Measurements from ENCODE around the gene SLCO2B1. TPM values are rescaled to one million over a fixed set of nuclear protein-coding genes. Genes with fewer than 3 reads are reported as not detected.
"Not testable (repeated sequence)": the region's sequence is repeated elsewhere in the genome, so short reads cannot be mapped to it uniquely, and the experiment has no call there.

The SLCO2B1 gene
- total RNA-seq, result not detected

GRCh38 chr11:75150879-75151278, at the start of gene SLCO2B1:
SLCO2B1 (plus strand) TSS chr11:75151107; CDS start chr11:75151382, 275 bp downstream.
- ChIA-PET CTCF (interaction anchor here (1.2 to 4.5 kb wide), 4 partner anchors 9 to 90 kb away, joined by 3 to 45 read pairs (median 6); partner anchors contain the start of gene TPBGL), POLR2A (no interaction called here)
- Mint-ChIP-seq H3K4me1 (ENCODE audit: low read depth) (peaks cover 4% of the 10 kb centered on the region), H3K27me3 (peaks cover 7% of the 10 kb centered on the region), H3K4me3 (no peak within 1 kb of the TSS), H3K27ac (no peak within 1 kb of the TSS), H3K9me3 (no peaks in the 10 kb centered on the region), H3K36me3 (no peaks in the 10 kb centered on the region)
- intact Hi-C loops (cut with micrococcal nuclease), result no loop called here
- DNase-seq, result no peak

- H3K9me3 Mint-ChIP-seq, result no peaks in the 10 kb centered on the region
- intact Hi-C loops (cut with micrococcal nuclease), result loop anchor here (2.0 to 5.0 kb wide), 2 partner anchors 41 to 174 kb away; no protein-coding TSS in a partner anchor
- CTCF ChIA-PET, result interaction anchor here (0.8 to 1.7 kb wide), 4 partner anchors 39 to 139 kb away, joined by 3 to 4 read pairs (median 4); partner anchors contain the start of gene TPBGL
- H3K36me3 Mint-ChIP-seq, result no peaks in the 10 kb centered on the region
- peaks cover 44% of the 10 kb centered on the region for H3K27me3 Mint-ChIP-seq
- peaks cover 24% of the 10 kb centered on the region for H3K4me1 Mint-ChIP-seq (ENCODE audit: low read depth)
- H3K27ac Mint-ChIP-seq, result no peak overlapping the region
- POLR2A ChIA-PET, result no interaction called here
- H3K4me3 Mint-ChIP-seq, result no peak overlapping the region
- no peak for DNase-seq
Observed at GRCh38 chr11:75101424-75102128, 49.3 kb upstream of the SLCO2B1 start.

- H3K36me3 Mint-ChIP-seq, result no peaks in the 10 kb centered on the region
- H3K4me1 Mint-ChIP-seq (ENCODE audit: low read depth), result peaks cover 24% of the 10 kb centered on the region
- peak overlapping the region; percentile 40 for H3K27ac Mint-ChIP-seq
- intact Hi-C loops (cut with micrococcal nuclease), result loop anchor here (5.0 kb wide), 1 partner anchor 176 kb away; no protein-coding TSS in a partner anchor
- ChIA-PET CTCF (interaction anchor here (0.7 to 1.9 kb wide), 4 partner anchors 26 to 101 kb away, joined by 3 to 6 read pairs (median 4); no protein-coding TSS in a partner anchor), POLR2A (interaction anchor here (1.2 kb wide), 1 partner anchor 171 kb away, joined by 3 read pairs; no protein-coding TSS in a partner anchor)
- peak; percentile 25 for DNase-seq
- H3K9me3 Mint-ChIP-seq, result no peaks in the 10 kb centered on the region
- H3K4me3 Mint-ChIP-seq, result no peak overlapping the region
- H3K27me3 Mint-ChIP-seq, result peaks cover 36% of the 10 kb centered on the region
Observed at GRCh38 chr11:75103380-75104026, 47.4 kb upstream of the SLCO2B1 start.

GRCh38 chr11:75105462-75105925, 45.4 kb upstream of the SLCO2B1 start:
- H3K4me3 Mint-ChIP-seq, result no peak overlapping the region
- H3K27me3 Mint-ChIP-seq, result peaks cover 31% of the 10 kb centered on the region
- peaks cover 2% of the 10 kb centered on the region for H3K9me3 Mint-ChIP-seq
- H3K27ac Mint-ChIP-seq, result no peak overlapping the region
- CTCF ChIA-PET, result interaction anchor here (1.7 to 2.0 kb wide), 2 partner anchors 35 to 38 kb away, joined by 4 to 5 read pairs; no protein-coding TSS in a partner anchor
- DNase-seq, result no peak
- H3K4me1 Mint-ChIP-seq (ENCODE audit: low read depth), result peaks cover 15% of the 10 kb centered on the region
- intact Hi-C loops (cut with micrococcal nuclease), result no loop called here
- no peaks in the 10 kb centered on the region for H3K36me3 Mint-ChIP-seq
- POLR2A ChIA-PET, result no interaction called here

GRCh38 chr11:75105967-75106681, 44.8 kb upstream of the SLCO2B1 start:
- H3K27ac Mint-ChIP-seq; intact Hi-C loops (cut with micrococcal nuclease); H3K4me3 Mint-ChIP-seq; H3K9me3 Mint-ChIP-seq; H3K36me3 Mint-ChIP-seq; DNase-seq; POLR2A ChIA-PET: not testable (repeated sequence)
- peaks cover 11% of the 10 kb centered on the region for H3K4me1 Mint-ChIP-seq (ENCODE audit: low read depth)
- CTCF ChIA-PET, result interaction anchor here (1.7 to 2.0 kb wide), 2 partner anchors 34 to 37 kb away, joined by 4 to 5 read pairs; no protein-coding TSS in a partner anchor
- peaks cover 31% of the 10 kb centered on the region for H3K27me3 Mint-ChIP-seq

- Mint-ChIP-seq H3K36me3 (no peaks in the 10 kb centered on the region), H3K9me3 (peaks cover 7% of the 10 kb centered on the region), H3K27me3 (peaks cover 28% of the 10 kb centered on the region), H3K4me3 (no peak overlapping the region), H3K4me1 (ENCODE audit: low read depth) (peaks cover 11% of the 10 kb centered on the region), H3K27ac (no peak overlapping the region)
- intact Hi-C loops (cut with micrococcal nuclease), result no loop called here
- ChIA-PET CTCF (interaction anchor here (1.7 to 2.0 kb wide), 2 partner anchors 33 to 36 kb away, joined by 4 to 5 read pairs; no protein-coding TSS in a partner anchor), POLR2A (no interaction called here)
- no peak for DNase-seq
Observed at GRCh38 chr11:75107187-75107586, 43.7 kb upstream of the SLCO2B1 start.

- H3K4me3 Mint-ChIP-seq, result no peak overlapping the region
- no peaks in the 10 kb centered on the region for H3K4me1 Mint-ChIP-seq (ENCODE audit: low read depth)
- peaks cover 20% of the 10 kb centered on the region for H3K9me3 Mint-ChIP-seq
- DNase-seq, result no peak
- peaks cover 13% of the 10 kb centered on the region for H3K27me3 Mint-ChIP-seq
- POLR2A ChIA-PET, result no interaction called here
- intact Hi-C loops (cut with micrococcal nuclease), result no loop called here
- H3K36me3 Mint-ChIP-seq, result no peaks in the 10 kb centered on the region
- H3K27ac Mint-ChIP-seq, result no peak overlapping the region
- CTCF ChIA-PET, result interaction anchor here (0.6 kb wide), 2 partner anchors 17 to 31 kb away, joined by 3 read pairs; no protein-coding TSS in a partner anchor
Observed at GRCh38 chr11:75112200-75112599, 38.7 kb upstream of the SLCO2B1 start.

GRCh38 chr11:75113030-75113429, 37.9 kb upstream of the SLCO2B1 start:
- Mint-ChIP-seq H3K4me3 (no peak overlapping the region), H3K9me3 (peaks cover 20% of the 10 kb centered on the region), H3K27ac (no peak overlapping the region), H3K27me3 (peaks cover 13% of the 10 kb centered on the region), H3K36me3 (no peaks in the 10 kb centered on the region), H3K4me1 (ENCODE audit: low read depth) (no peaks in the 10 kb centered on the region)
- ChIA-PET CTCF (no interaction called here), POLR2A (no interaction called here)
- intact Hi-C loops (cut with micrococcal nuclease), result no loop called here
- DNase-seq, result no peak

- Mint-ChIP-seq H3K27ac (no peak overlapping the region), H3K4me1 (ENCODE audit: low read depth) (no peaks in the 10 kb centered on the region), H3K9me3 (peaks cover 23% of the 10 kb centered on the region), H3K4me3 (no peak overlapping the region), H3K36me3 (no peaks in the 10 kb centered on the region), H3K27me3 (peaks cover 16% of the 10 kb centered on the region)
- POLR2A ChIA-PET, result no interaction called here
- intact Hi-C loops (cut with micrococcal nuclease), result no loop called here
- CTCF ChIA-PET, result no interaction called here
- DNase-seq, result no peak
Observed at GRCh38 chr11:75114465-75114864, 36.4 kb upstream of the SLCO2B1 start.

GRCh38 chr11:75118577-75118976, 32.3 kb upstream of the SLCO2B1 start:
- intact Hi-C loops (cut with micrococcal nuclease), result no loop called here
- peaks cover 11% of the 10 kb centered on the region for H3K9me3 Mint-ChIP-seq

GRCh38 chr11:75126564-75126963, 24.3 kb upstream of the SLCO2B1 start:
- H3K27me3 Mint-ChIP-seq, result peaks cover 22% of the 10 kb centered on the region
- no peak overlapping the region for H3K4me3 Mint-ChIP-seq
- H3K4me1 Mint-ChIP-seq (ENCODE audit: low read depth), result no peaks in the 10 kb centered on the region
- POLR2A ChIA-PET, result no interaction called here
- CTCF ChIA-PET, result no interaction called here
- H3K9me3 Mint-ChIP-seq, result no peaks in the 10 kb centered on the region
- H3K36me3 Mint-ChIP-seq, result no peaks in the 10 kb centered on the region
- no peak for DNase-seq
- H3K27ac Mint-ChIP-seq, result no peak overlapping the region
- intact Hi-C loops (cut with micrococcal nuclease), result no loop called here

More at GRCh38 chr11:75118577-75118976, 32.3 kb upstream of the SLCO2B1 start:
- ChIA-PET POLR2A (no interaction called here), CTCF (interaction anchor here (1.7 to 1.8 kb wide), 2 partner anchors 22 to 87 kb away, joined by 4 to 7 read pairs; no protein-coding TSS in a partner anchor)
- no peaks in the 10 kb centered on the region for H3K4me1 Mint-ChIP-seq (ENCODE audit: low read depth)
- no peaks in the 10 kb centered on the region for H3K36me3 Mint-ChIP-seq
- peaks cover 10% of the 10 kb centered on the region for H3K27me3 Mint-ChIP-seq
- no peak overlapping the region for H3K27ac Mint-ChIP-seq
- no peak for DNase-seq
- no peak overlapping the region for H3K4me3 Mint-ChIP-seq

GRCh38 chr11:75132080-75132479, 18.8 kb upstream of the SLCO2B1 start:
- ChIA-PET CTCF (interaction anchor here (1.2 to 2.0 kb wide), 3 partner anchors 8 to 117 kb away, joined by 4 to 8 read pairs (median 5); no protein-coding TSS in a partner anchor), POLR2A (no interaction called here)
- Mint-ChIP-seq H3K27ac (no peak overlapping the region), H3K9me3 (no peaks in the 10 kb centered on the region), H3K27me3 (peaks cover 21% of the 10 kb centered on the region), H3K4me3 (no peak overlapping the region), H3K36me3 (no peaks in the 10 kb centered on the region), H3K4me1 (ENCODE audit: low read depth) (no peaks in the 10 kb centered on the region)
- intact Hi-C loops (cut with micrococcal nuclease), result no loop called here
- DNase-seq, result no peak

Data from activated CD4-positive, alpha-beta memory T cell treated with anti-CD3 and anti-CD28 coated beads for 36 hours (primary cell).